ACHN (cell line): ENCODE measurements around the gene GALNT1.

ENCODE experiments used
- DNase-seq: peaks from one replicate; pipeline ENCODE4 v3.0.0-alpha.2; 2015
- in situ Hi-C: cut with HindIII; loops from 2 replicates; pipeline ENCODE4 v1.10.0; 2017; ENCODE audit warnings: low sequenced_read_pairs, low pct_ligation_motif_present, low pct_unique_long_range_greater_than_20kb

GALNT1 gene

GRCh38 chr18:35732162-35732561 is 150.6 kb downstream of the GALNT1 start:
- in situ Hi-C loops = no loop called here
- no peak for DNase-seq

- DNase-seq = no peak
- in situ Hi-C loops = no loop called here
Measured at GRCh38 chr18:35732636-35733035, 151.1 kb downstream of the GALNT1 start.

- in situ Hi-C loops = no loop called here
- no peak for DNase-seq
Measured at GRCh38 chr18:35733408-35733807, 151.9 kb downstream of the GALNT1 start.

GRCh38 chr18:35736696-35737095 is 155.2 kb downstream of the GALNT1 start:
- in situ Hi-C loops = no loop called here
- DNase-seq = no peak

- in situ Hi-C loops = no loop called here
- DNase-seq = no peak
Measured at GRCh38 chr18:35739778-35740177, 158.2 kb downstream of the GALNT1 start.

- no peak for DNase-seq
- in situ Hi-C loops = no loop called here
Measured at GRCh38 chr18:35740656-35741055, 159.1 kb downstream of the GALNT1 start.

- in situ Hi-C loops = no loop called here
- no peak for DNase-seq
Measured at GRCh38 chr18:35743916-35744315, 162.4 kb downstream of the GALNT1 start.

GRCh38 chr18:35745814-35746213 is 164.3 kb downstream of the GALNT1 start:
- no peak for DNase-seq
- in situ Hi-C loops = no loop called here

GRCh38 chr18:35746826-35747339 is 165.3 kb downstream of the GALNT1 start:
- in situ Hi-C loops = no loop called here
- DNase-seq = no peak

- in situ Hi-C loops = no loop called here
- DNase-seq = no peak
Measured at GRCh38 chr18:35747894-35748472, 166.4 kb downstream of the GALNT1 start.

GRCh38 chr18:35749701-35750100 is 168.2 kb downstream of the GALNT1 start:
- in situ Hi-C loops = no loop called here
- no peak for DNase-seq

- in situ Hi-C loops = no loop called here
- no peak for DNase-seq
Measured at GRCh38 chr18:35750929-35751328, 169.4 kb downstream of the GALNT1 start.

GRCh38 chr18:35753306-35753910 is 171.9 kb downstream of the GALNT1 start:
- in situ Hi-C loops = no loop called here
- no peak for DNase-seq

GRCh38 chr18:35754464-35754863 is 172.9 kb downstream of the GALNT1 start:
- in situ Hi-C loops = no loop called here
- no peak for DNase-seq

- no peak for DNase-seq
- in situ Hi-C loops = no loop called here
Measured at GRCh38 chr18:35755369-35755768, 173.8 kb downstream of the GALNT1 start.

- peak; percentile 58 for DNase-seq
- in situ Hi-C loops = no loop called here
Measured at GRCh38 chr18:35756506-35757117, 175.1 kb downstream of the GALNT1 start.
